GM19438 (cell line): ENCODE measurements around the gene MAN1A1.
A peak's percentile ranks its signal among the peaks of the same experiment; 100 is the strongest.

Source experiments
- ATAC-seq: cut with Tn5 transposase; IDR thresholded peaks from one replicate; pipeline ENCODE4 v1.9.1; 2021; ENCODE audit warnings: low read depth; ENCODE audit not compliant: unreplicated experiment

Gene MAN1A1

GRCh38 chr6:119347466-119348095 is 2.0 kb downstream of the MAN1A1 start:
- peak; percentile 17 for ATAC-seq

- no peak for ATAC-seq
Measured at GRCh38 chr6:119346936-119347335, 2.6 kb downstream of the MAN1A1 start.

- no peak for ATAC-seq
Measured at GRCh38 chr6:119346450-119346849, 3.1 kb downstream of the MAN1A1 start.

GRCh38 chr6:119345114-119345513 is 4.4 kb downstream of the MAN1A1 start:
- no peak for ATAC-seq

GRCh38 chr6:119344306-119344705 is 5.3 kb downstream of the MAN1A1 start:
- ATAC-seq, result no peak

GRCh38 chr6:119343573-119344146 is 5.9 kb downstream of the MAN1A1 start:
- no peak for ATAC-seq

- ATAC-seq, result no peak
Measured at GRCh38 chr6:119343167-119343566, 6.4 kb downstream of the MAN1A1 start.

GRCh38 chr6:119342430-119342829 is 7.1 kb downstream of the MAN1A1 start:
- ATAC-seq, result no peak

- ATAC-seq, result no peak
Measured at GRCh38 chr6:119340796-119341487, 8.6 kb downstream of the MAN1A1 start.

- ATAC-seq, result no peak
Measured at GRCh38 chr6:119339941-119340456, 9.6 kb downstream of the MAN1A1 start.

- no peak for ATAC-seq
Measured at GRCh38 chr6:119337762-119338161, 11.8 kb downstream of the MAN1A1 start.

GRCh38 chr6:119337252-119337651 is 12.3 kb downstream of the MAN1A1 start:
- no peak for ATAC-seq

- no peak for ATAC-seq
Measured at GRCh38 chr6:119334535-119335264, 14.9 kb downstream of the MAN1A1 start.

GRCh38 chr6:119333707-119334295 is 15.8 kb downstream of the MAN1A1 start:
- peak; percentile 67 for ATAC-seq

GRCh38 chr6:119333063-119333609 is 16.4 kb downstream of the MAN1A1 start:
- no peak for ATAC-seq

GRCh38 chr6:119331663-119332286 is 17.8 kb downstream of the MAN1A1 start:
- no peak for ATAC-seq

GRCh38 chr6:119330520-119331113 is 18.9 kb downstream of the MAN1A1 start:
- ATAC-seq, result no peak

- no peak for ATAC-seq
Measured at GRCh38 chr6:119329794-119330180, 19.8 kb downstream of the MAN1A1 start.

GRCh38 chr6:119328892-119329793 is 20.4 kb downstream of the MAN1A1 start:
- ATAC-seq, result no peak
